ENCODE data around the gene TRIP6. TPM values are rescaled to one million over a fixed set of nuclear protein-coding genes. Genes with fewer than 3 reads are reported as not detected.

The TRIP6 gene
- total and polyA plus RNA-seq, 2 experiments from 2014 or later: 44.6 to 112 TPM

DNA sequence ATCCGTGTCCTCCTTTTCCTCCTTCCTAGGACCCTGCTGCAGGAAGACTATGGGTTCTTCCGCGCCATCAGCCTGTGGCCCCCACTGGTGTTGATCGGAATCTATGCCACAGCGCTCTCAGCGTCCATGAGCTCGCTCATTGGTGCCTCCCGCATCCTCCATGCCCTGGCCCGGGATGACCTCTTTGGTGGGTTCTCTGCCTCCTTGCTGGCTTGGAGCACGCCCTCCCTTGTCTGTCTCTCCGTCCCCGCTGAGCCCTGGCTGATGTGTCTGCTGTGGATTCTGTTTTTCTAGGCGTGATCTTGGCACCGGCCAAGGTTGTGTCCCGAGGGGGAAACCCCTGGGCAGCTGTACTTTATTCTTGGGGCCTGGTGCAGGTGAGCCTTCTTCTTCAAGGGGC lies 7.3 kb upstream of the TRIP6 start (continued):
- TF ChIP-seq, protein P1, sequence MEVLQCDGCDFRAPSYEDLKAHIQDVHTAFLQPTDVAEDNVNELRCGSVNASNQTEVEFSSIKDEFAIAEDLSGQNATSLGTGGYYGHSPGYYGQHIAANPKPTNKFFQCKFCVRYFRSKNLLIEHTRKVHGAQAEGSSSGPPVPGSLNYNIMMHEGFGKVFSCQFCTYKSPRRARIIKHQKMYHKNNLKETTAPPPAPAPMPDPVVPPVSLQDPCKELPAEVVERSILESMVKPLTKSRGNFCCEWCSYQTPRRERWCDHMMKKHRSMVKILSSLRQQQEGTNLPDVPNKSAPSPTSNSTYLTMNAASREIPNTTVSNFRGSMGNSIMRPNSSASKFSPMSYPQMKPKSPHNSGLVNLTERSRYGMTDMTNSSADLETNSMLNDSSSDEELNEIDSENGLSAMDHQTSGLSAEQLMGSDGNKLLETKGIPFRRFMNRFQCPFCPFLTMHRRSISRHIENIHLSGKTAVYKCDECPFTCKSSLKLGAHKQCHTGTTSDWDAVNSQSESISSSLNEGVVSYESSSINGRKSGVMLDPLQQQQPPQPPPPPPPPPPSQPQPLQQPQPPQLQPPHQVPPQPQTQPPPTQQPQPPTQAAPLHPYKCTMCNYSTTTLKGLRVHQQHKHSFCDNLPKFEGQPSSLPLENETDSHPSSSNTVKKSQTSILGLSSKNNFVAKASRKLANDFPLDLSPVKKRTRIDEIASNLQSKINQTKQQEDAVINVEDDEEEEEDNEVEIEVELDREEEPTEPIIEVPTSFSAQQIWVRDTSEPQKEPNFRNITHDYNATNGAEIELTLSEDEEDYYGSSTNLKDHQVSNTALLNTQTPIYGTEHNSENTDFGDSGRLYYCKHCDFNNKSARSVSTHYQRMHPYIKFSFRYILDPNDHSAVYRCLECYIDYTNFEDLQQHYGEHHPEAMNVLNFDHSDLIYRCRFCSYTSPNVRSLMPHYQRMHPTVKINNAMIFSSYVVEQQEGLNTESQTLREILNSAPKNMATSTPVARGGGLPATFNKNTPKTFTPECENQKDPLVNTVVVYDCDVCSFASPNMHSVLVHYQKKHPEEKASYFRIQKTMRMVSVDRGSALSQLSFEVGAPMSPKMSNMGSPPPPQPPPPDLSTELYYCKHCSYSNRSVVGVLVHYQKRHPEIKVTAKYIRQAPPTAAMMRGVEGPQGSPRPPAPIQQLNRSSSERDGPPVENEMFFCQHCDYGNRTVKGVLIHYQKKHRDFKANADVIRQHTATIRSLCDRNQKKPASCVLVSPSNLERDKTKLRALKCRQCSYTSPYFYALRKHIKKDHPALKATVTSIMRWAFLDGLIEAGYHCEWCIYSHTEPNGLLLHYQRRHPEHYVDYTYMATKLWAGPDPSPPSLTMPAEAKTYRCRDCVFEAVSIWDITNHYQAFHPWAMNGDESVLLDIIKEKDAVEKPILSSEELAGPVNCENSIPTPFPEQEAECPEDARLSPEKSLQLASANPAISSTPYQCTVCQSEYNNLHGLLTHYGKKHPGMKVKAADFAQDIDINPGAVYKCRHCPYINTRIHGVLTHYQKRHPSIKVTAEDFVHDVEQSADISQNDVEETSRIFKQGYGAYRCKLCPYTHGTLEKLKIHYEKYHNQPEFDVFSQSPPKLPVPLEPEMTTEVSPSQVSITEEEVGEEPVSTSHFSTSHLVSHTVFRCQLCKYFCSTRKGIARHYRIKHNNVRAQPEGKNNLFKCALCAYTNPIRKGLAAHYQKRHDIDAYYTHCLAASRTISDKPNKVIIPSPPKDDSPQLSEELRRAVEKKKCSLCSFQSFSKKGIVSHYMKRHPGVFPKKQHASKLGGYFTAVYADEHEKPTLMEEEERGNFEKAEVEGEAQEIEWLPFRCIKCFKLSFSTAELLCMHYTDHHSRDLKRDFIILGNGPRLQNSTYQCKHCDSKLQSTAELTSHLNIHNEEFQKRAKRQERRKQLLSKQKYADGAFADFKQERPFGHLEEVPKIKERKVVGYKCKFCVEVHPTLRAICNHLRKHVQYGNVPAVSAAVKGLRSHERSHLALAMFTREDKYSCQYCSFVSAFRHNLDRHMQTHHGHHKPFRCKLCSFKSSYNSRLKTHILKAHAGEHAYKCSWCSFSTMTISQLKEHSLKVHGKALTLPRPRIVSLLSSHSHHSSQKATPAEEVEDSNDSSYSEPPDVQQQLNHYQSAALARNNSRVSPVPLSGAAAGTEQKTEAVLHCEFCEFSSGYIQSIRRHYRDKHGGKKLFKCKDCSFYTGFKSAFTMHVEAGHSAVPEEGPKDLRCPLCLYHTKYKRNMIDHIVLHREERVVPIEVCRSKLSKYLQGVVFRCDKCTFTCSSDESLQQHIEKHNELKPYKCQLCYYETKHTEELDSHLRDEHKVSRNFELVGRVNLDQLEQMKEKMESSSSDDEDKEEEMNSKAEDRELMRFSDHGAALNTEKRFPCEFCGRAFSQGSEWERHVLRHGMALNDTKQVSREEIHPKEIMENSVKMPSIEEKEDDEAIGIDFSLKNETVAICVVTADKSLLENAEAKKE (CRISPR knock-in tag; IDR thresholded peaks at IDR 0.05): no peak
- TF ChIP-seq NANOG (IDR thresholded peaks at IDR 0.05; ENCODE audit: borderline replicate concordance): no peak
- TF ChIP-seq EZH2phosphoT487 (IDR thresholded peaks at IDR 0.05; ENCODE audit: unreplicated experiment): no peak
- no peak for TF ChIP-seq JUNB (IDR thresholded peaks at IDR 0.05; ENCODE audit: unreplicated experiment)
- TF ChIP-seq CREB1 (CRISPR knock-in tag; IDR thresholded peaks at IDR 0.05; ENCODE audit: low read depth): no peak

DNA sequence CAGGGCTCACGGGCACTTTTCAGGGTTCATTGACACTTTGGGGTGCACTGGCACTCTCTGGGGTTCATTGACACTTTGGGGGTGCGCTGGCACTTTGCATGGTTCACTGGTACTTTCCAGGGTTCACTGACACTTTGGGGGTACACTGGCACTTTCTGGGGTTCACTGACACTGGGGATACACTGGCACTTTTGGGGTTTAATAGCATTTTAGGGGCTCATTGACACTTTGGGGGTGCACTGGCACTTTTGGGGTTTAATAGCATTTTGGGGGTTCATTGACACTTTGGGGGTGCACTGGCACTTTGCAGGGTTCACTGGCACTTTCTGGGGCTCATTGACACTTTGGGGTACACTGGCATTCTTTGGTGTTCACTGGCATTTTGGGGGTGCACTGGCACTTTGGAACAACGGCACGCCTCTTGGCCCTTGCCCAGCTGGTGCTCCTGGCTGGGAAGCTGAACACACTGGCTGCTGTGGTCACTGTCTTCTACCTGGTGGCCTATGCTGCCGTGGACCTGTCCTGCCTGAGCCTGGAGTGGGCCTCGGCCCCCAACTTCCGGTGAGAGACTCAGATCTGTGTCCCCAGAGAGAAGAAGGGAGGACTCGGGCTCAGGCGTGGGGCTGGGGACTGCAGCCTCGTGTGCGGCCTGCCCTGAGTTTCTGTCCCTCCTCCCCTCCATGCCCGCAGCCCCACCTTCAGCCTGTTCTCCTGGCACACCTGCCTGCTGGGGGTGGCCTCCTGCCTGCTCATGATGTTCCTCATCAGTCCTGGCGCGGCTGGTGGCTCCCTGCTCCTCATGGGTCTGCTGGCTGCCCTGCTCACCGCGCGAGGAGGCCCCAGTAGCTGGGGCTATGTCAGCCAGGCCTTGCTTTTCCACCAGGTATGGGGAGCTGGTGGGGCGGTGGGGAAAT lies 6.2 kb upstream of the TRIP6 start:
- DNase-seq (ENCODE audit: low spot score): no peak
- no peaks in the 10 kb centered on the region for H3K4me1 ChIP-seq (ENCODE audit: insufficient read depth)
- no peak overlapping the region for H3K27ac Mint-ChIP-seq
- peaks cover 11% of the 10 kb centered on the region for H3K27me3 Mint-ChIP-seq (ENCODE audit: insufficient read depth, low read depth, poor library complexity)
- H3K79me2 ChIP-seq (replicated peaks; ENCODE audit: insufficient read depth): peaks cover 14% of the 10 kb centered on the region
- no peak overlapping the region for H3K4me2 ChIP-seq
- peaks cover 4% of the 10 kb centered on the region for H3K36me3 ChIP-seq (ENCODE audit: insufficient read depth)
- peaks cover 4% of the 10 kb centered on the region; the same call in 1 of the 2 replicates for H3F3A ChIP-seq (replicated peaks; ENCODE audit: low read depth)
- H3K27ac ChIP-seq (ENCODE audit: low read depth): no peak overlapping the region
- H3K27me3 ChIP-seq (ENCODE audit: insufficient read depth): no peaks in the 10 kb centered on the region
- H4K20me1 ChIP-seq (replicated peaks; ENCODE audit: insufficient read depth): 0 out of 2 replicates have a peak, but pooled peaks cover 3% of the 10 kb centered on the region
- peaks cover 48% of the 10 kb centered on the region for H3K36me3 Mint-ChIP-seq (ENCODE audit: low read depth)
- H3K4me3 ChIP-seq: no peak overlapping the region
- H3K9me2 ChIP-seq (ENCODE audit: insufficient read depth): no peaks in the 10 kb centered on the region
- H3K4me1 Mint-ChIP-seq: peaks cover 10% of the 10 kb centered on the region; the same call in 2 of the 3 replicates
- H2AFZ ChIP-seq: no peak overlapping the region
- ATAC-seq: no peak
- H3K9me3 Mint-ChIP-seq: no peaks in the 10 kb centered on the region
- no peak for TF ChIP-seq EZH2 (IDR thresholded peaks at IDR 0.05; ENCODE audit: low read depth, unreplicated experiment)
- TF ChIP-seq, protein P2, sequence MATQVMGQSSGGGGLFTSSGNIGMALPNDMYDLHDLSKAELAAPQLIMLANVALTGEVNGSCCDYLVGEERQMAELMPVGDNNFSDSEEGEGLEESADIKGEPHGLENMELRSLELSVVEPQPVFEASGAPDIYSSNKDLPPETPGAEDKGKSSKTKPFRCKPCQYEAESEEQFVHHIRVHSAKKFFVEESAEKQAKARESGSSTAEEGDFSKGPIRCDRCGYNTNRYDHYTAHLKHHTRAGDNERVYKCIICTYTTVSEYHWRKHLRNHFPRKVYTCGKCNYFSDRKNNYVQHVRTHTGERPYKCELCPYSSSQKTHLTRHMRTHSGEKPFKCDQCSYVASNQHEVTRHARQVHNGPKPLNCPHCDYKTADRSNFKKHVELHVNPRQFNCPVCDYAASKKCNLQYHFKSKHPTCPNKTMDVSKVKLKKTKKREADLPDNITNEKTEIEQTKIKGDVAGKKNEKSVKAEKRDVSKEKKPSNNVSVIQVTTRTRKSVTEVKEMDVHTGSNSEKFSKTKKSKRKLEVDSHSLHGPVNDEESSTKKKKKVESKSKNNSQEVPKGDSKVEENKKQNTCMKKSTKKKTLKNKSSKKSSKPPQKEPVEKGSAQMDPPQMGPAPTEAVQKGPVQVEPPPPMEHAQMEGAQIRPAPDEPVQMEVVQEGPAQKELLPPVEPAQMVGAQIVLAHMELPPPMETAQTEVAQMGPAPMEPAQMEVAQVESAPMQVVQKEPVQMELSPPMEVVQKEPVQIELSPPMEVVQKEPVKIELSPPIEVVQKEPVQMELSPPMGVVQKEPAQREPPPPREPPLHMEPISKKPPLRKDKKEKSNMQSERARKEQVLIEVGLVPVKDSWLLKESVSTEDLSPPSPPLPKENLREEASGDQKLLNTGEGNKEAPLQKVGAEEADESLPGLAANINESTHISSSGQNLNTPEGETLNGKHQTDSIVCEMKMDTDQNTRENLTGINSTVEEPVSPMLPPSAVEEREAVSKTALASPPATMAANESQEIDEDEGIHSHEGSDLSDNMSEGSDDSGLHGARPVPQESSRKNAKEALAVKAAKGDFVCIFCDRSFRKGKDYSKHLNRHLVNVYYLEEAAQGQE (IDR thresholded peaks at IDR 0.05; ENCODE audit: unreplicated experiment): no peak
- TF ChIP-seq JUNB (IDR thresholded peaks at IDR 0.05; ENCODE audit: unreplicated experiment): no peak
- TF ChIP-seq EZH2phosphoT487 (IDR thresholded peaks at IDR 0.05; ENCODE audit: unreplicated experiment): no peak
- no peak overlapping the region for H3K4me3 Mint-ChIP-seq

Measured in GM23338 (cell line).